ENCODE data around the gene BDH2.

The BDH2 gene

DNA sequence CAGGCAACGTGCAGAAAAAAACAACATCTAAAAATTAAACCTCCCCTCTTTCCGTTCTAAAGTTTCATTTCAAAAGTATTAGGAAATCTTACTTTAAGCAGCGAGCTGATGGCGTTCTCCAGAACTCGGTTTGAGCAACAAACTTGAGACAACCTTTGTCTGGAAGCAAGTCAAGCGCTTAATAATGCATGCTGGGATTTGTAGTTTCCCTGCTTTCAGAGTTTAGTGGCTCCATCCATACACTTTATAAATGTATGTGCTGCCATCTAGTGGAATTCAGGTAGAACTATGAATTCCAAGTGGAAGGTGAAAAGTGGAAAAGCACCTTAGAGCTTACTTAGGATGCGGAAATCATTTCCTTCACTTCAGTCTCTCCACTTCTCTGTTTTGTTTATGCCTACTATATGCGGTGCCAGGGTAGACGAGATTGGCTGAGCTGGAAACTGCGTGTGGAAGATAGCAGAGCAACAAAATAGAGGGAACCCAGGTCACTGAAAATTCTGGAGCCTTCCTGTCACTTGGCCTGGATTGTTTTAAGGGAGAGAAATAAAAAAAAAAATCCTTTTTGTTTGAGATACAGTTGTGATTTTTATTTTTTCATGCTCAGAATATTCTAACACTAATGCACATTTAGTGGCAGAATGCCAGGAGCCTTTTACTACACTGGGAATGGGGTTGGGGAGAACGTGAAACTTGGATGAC is at the start of gene BDH2:
BDH2 (minus strand) TSS at position 144 of the 702 bp plus-strand sequence. CDS start 3,580 bp downstream, outside the sequence.
- peak; percentile 62 to 91 (median 70) for DNase-seq

DNA sequence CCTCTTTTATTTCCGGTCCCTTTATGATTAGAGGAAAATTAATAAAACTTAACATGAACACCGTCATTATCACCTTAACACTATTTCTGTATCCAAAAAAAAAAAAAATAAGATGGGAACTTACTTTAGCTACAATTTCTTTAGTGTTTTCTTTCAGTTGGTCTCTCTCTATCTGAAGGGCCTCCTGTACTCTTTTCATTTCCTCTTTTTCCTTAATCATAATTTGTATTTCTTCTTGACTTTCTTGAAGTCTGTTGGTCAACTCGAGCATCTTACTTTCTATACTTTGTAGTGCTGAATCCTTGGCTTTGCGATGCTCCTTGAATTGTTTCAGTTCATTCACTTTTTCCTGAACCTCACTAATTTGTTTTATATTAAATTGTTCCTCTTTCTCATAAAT is 45.3 kb upstream of the BDH2 start:
- DNase-seq = no peak

DNA sequence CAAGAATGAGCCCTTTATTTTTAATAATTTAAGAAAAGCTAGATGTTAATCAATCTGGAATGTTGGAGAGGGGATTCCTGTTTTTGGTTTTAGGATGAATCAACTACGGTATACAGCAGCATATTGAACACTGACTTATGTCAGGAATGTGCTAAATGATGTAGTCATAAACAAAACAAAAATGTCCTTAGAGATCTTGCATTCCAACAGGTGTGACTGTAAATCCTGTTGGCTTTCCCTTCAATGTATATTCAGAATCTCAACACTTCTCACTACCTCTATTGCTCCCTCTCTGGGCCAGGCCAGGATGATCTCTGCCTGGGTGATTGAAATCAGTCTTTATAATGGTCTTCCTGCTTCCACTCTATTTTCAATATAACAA is 37.8 kb upstream of the BDH2 start:
- no peak for DNase-seq

DNA sequence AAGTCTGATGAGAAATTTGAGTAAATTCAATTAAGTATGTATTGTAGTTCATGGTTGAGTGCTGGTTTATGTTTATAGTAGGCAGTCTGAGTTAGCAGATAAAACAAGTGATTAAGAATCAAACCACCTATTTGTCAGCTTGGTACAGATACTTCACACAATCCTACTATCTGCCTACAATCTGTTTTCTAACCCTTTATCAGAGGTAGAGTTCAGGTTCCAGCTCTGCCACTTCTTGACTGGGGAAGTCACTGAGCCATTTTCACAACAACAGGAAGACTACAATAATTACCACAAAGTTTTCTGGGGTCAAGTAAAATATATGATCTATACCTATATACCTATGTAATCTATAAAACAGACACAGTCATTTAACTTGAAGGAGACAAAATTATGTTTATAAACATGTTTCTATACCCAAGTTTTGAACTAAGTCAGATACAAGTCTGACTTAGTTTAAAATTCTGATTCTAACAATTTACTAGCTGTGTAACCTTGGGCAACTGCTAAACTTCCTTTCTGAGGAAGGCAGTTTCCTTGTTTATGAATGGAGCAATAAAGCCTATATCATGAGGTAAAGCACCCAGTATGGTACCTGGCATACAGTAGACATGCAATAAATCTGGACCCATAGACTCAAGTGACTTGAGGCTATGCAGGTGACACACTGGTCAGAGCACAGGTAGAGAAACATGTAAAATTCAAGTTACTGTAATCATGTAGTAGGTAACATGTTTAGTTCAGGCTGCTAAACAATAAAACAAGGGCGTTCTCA is 37.2 kb upstream of the BDH2 start:
- no peak for DNase-seq

DNA sequence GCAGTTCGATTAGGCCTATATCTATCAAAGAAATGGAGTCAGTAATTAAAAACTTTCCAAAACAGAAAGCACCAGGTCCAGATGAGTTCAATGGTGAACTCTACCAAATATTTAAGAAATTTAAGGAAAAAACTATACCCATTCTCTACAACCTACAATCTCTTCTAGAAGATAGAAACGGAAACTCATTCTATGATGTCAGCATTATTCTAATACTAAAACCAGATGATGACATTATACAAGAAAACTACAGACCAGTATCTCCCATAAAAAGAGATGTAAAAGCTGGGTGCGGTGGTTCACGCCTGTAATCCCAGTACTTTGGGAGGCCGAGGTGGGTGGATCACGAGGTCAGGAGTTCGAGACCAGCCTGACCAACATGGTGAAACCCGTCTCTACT is 29.5 kb upstream of the BDH2 start:
- DNase-seq = no peak

DNA sequence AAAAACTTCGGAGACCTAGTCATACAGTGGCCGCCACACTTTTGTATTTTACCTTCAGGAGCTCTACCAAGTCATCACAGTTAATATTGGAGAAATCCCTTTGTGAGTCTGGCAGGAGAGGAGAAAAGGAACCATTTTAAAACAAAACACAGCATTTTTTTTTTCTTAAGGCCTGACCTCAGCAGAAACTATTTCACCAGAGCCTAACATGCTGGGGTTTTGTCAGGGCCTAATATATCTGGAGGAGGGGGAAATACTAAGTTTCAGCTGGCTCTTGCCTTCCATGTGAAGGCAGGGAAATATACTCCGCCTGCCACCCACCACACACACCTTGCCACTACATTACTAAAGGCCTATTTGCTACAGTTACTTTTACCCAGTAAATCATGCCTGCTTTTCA is 26.5 kb upstream of the BDH2 start:
- DNase-seq = no peak

DNA sequence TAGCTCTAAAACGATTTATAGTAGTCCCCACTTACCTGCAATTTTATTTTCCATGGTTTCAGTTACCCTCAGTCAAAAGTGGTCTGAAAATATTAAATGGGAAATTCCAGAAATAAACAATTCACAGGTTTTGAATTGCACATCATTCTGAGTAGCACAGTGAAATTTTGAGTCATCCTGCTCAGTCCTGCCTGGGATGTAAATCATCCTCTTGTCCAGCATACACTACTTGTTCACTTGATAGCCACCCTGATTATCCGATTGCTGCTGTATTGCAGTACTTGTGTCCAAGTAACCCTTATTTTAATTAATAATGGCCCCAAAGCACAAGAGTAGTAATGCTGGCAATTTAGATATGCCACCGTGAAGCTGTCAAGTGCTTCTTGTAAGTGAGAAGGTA is 23.5 kb upstream of the BDH2 start:
- DNase-seq = no peak

DNA sequence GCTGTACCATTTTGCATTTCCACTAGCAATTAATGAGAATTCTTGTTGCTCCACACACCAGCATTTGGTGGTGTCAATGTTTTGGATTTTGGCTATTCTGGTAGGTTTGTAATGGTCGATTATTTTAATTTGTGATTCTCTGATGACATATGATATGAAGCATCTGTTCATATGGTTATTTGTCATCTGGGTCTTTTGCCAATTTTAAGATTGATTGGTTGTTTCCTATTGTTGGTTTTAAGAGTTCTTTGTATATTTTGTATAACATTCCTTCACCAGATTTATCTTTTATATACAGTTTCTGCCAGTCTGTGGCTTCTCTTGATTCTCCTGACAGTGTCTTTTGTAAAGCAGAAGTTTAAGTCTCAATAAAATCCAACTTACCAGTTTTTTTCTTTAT is 18.5 kb upstream of the BDH2 start:
- DNase-seq = no peak

DNA sequence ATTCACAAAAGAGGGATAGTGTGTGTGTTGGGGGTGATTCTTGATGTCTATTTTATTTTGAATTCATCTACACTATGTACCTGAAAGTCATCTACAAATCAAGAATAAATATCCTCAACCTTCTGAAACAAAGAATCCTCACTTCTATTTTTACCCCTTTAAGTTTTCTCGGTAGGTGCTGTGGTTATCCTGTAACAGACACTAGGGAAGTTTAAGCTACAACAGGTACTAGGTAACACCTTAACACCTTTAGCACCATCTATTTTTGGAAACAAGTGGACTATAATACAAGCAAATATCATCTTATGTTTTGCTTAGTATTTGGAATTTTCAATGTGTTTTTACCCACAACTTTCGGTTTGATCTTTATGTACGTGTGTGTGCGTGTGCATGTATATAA is 12.0 kb upstream of the BDH2 start:
- no peak for DNase-seq

DNA sequence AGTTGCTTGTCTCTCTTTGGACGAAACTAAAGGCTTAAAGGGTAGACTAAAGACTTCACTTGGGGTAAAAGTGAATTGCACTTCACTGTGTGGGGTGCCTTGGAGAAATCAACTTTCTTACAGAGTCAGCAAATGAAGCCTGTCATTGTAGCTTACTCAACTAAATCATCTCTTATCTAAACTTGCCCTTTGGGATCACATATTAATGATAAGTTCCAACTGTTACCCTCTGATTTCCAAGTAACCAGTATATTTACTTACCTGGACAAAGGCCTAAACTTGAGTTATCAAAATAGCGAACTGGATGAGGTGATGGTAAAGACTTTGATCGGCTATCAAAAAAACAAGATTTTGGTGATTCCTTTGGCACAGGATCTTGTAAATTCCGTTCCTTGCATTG is 8.9 kb upstream of the BDH2 start:
- DNase-seq = no peak

DNA sequence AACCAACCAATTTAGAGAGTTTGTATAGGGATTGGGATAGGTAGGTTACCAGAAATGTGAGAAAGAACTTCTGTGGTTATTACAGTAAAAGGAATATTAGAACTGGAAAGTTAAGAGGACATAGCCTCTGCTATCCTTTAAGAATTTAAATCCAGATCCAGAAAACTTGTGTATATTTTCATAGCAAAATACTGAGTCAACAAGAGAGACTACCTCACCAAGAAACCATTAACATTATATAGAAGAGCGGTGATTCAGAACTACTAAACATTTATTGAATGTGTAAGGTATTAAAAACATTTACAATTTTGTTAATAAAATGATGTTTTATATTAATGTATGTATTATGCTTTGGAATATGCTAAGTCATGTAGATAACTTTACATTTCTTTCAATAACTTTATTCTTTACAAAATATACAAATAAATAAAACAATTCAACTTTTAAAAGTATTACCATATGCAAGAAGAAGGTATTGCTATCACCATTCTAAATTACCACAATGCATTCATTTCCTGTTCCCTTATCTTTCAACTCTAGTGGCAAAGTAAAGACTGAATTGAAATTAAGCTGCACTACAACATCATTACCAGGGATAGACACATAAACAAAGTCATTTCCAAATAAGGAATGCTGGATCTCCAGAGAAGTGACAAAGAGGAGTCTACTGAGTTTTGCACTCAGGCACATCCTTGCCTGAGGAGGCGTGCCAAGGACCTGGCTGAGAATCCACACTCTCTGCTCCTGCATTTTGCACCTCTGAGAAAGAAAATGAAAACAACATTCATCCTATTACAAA is 6.1 kb upstream of the BDH2 start:
- DNase-seq = no peak

DNA sequence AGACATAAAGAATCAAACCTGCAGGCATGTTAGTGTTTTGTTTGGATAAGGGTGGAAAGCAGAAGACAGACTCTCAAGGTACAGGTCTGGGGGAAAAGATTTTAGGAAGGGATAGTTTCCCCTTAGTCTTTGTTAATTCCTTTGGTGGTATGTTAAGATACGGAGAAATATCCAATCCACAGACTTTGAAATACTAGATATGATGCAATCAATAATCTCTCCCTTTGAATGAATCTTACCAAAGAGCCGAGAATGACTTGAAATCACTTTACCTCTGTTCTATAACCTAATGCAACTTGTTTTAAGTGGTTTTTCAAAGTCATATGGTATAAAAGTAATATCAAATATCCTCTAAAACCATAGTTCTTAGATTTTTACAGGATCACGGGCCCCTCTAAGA is 5.3 kb upstream of the BDH2 start:
- DNase-seq = no peak

DNA sequence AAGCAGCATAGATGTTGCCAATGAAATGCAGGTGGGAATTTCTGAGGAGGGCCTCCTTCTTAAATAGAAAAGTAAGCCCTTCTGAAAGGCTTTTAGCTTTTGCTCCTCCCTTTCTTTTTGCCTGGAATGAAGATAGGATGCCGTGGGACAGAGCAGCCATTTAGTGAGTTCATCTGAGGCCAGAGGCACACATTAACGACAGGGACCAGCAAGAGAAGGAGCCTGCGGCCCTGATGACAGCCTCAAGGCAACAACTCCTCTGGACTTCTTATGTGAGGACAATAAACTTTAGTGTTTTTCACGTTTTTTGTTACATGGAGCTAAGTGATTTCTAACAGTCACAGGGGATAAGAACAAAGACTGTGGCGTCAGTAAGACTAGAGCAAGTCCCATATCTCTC is 1.1 kb upstream of the BDH2 start:
- no peak for DNase-seq

DNA sequence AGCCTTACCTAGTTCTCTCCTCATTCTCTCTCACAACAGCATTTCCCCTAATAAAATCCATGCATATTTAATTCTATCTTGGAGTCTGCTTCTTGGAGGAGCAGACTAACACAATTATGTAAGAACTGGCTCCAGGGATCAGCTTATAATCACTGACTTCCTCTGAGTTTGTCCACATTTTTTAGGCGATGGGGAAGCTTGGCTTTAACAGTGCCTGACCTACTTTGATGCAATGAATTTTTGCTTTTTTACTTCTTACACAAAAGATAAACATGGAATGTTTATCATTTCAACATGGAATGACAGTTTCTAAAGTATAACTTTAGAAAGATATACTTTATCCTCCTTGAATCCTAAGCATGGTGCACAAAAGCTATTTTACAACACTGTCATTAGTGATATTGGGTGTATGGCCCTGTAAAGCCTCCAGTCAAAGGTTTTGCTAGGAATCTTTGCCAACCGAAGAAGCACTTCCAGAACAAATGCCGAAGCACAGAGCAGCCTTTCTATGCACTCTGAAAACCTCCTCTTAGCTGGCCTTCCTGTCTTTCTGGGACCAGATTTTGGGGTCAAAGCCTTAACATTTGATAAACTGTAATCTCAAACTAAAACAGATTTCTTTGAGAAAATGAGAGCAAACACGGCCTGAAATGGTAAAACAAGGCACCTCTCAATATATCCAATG is 736 bp downstream of the BDH2 start:
- DNase-seq = peak in 1 of 3 experiments; percentile 23

DNA sequence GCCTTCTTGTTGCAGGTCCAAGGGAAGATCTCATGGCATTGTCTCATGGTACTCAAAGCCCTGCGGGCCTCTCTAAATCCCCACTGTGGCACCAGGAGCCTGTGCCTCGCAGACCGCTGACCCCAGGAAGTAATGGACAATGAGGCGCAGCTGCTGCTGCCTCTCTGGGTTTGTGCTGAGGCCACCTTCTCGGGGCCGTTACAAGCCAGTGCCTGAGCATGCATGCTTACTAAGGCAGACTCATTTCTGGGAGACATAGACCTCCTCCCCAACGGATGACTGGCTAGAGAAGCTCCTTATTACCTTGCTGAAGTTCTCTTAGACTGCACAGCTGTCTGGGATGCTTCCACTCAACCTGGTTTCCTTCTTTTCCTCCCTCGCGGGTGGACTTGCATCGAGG is 1.3 kb downstream of the BDH2 start:
- no peak for DNase-seq

DNA sequence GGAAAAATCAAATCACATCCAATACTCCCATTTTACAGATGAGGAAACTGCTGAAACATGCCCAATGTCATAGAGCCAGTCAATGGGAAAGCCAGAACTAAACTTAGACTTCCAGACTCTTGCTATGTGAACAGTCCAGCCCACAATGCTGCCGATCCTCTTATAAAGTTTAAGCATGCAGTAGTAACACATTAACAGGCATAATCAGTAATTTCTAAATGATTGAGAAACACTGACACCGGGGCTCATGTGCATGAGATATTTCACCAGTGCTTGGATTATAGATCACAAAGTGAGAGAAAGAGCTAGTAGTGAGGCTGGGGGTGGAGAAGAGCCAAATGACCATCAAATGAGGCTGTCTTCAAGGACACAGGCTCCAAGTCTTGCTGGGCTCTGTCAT is 2.5 kb downstream of the BDH2 start:
- no peak for DNase-seq

DNA sequence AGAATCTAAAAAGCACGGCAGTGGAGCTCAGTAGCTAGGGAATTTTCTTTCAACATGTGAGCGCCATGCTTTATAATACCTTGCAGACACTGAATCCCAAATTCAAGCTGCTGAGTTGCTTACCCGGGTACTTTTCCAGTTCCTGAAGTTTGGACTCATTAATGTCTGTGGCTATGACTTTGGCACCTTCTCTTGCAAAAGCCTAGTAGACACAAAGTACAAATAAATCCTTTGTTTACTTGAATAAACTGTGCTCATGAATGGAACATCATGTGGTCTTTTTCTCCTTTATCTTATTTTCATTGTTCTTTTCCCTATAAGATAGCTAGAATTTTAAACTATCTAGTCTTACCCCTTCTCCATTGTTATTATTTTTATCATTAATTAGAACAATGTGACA is 4.6 kb downstream of the BDH2 start:
- no peak for DNase-seq

DNA sequence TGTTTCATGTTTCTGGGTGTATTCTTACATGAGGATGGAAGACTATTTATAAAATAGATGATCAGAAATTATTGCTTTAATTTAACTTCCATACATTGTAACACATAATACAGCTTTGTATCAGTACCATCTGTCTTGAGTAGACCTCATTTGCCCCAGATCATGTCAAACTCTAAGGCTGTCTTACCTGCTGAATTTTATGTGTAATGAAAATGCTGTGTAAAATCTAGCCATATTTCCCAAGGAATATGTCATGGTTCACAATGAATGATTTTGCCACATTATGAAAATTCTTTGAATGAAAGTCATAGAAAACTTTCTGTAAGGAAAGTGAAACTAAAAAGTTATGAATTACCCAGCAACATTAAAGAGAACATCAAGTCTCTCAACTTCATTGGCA is 7.4 kb downstream of the BDH2 start:
- DNase-seq = no peak

DNA sequence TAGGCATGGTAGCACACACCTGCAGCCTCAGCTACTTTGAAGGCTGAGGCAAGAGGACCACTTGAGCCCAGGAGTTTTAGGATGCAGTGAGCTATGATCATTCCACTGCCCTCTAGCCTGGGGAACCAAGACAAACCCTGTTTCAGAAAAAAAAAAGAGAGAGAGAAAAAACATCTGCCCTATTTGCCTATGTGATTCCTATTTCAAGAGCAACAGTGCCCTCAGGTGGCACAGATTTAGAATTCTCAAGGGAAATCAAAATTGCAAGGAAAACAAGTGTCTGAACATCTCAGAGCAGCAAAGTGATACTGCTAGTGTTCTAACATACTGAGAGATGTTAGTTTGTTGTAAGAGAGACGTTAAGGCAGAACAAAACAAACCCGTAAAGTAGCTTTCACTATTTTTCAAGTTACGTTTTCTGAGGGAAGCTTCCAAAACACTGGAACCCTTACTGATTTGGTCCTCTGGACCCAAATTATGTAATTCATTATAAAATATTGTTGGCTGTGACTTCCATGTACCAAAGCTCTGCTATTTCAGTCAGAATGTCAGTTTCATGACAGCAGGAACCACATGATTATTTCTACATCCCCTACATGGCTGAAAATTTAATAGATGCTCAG is 7.9 kb downstream of the BDH2 start:
- peak; percentile 31 to 85 (median 56) for DNase-seq

DNA sequence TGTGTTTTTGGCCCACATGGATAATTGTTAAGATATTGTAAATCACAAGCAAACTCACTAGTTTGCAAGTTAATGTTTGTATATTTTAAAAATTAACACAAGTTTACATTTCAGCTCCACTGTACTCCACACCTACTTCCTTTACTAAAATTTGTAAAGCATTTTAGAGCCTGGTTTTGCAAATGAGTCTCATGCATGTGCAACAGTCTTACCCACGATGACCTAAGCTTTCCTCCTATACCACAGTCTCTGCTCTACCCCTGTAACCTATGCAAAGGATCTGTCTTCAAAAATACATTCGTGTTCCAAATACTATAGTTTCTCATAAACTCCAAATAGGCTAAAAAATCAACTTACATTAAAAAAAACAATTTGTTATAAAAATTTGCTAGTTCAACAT is 10.2 kb downstream of the BDH2 start:
- DNase-seq = no peak

DNA sequence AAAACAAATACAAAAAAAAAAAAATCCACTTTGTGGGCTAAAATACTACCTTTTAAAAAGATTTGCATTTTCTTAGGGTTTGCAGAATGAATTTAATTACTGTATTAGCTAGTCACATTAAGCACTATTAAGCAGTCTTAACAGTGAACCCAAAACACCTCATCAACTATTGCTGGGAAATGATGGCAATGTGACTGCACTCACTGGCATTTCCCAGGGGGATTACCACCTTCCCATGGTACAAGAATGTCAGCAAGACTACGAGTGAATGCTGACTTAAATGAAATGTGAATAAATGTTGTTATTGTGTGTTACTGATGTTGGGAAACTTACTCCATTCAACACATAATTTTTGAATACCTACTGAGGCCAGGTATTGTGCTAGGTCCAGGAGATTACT is 13.1 kb downstream of the BDH2 start:
- DNase-seq = no peak

DNA sequence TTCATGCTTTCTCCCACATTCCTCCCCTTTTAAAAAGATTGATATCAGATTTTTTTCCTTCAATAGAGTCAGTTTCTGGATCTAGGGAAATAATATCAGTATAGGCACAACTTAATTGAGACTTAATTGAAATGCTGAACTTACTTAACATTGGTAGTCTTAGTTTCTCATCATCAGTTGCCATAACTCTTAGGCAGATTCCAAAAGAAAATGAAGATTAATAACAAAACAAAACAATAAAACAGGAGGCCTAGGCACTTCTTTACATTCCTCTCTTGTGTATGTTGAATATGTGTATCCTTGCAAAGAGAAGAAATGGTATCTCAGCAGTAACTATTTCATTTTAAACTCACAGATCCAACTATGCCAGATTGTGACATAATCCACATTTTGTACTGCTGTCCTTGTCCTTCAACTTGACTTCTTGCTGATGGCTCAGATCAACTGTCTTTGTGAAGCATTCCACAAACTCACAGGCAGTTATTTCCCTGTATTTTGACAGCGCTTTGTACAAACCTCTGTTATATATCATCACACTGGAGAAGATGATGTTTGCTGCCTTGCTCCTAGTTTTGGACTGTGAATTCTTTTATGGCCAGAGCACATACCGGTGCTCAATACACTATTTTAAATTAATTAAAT is 14.0 kb downstream of the BDH2 start:
- DNase-seq = no peak
